IPS-18c (cell line): ENCODE data around the gene PRR5L.

Experiments used
- H3K4me3 ChIP-seq: 2 replicates; pipeline ENCODE4 v1.7.0; 2013; ENCODE audit warnings: low read depth, mild to moderate bottlenecking, low read length, moderate library complexity; ENCODE audit not compliant: insufficient read depth
- H3K9me3 ChIP-seq: one replicate; pipeline ENCODE4 v1.6.1; 2013; ENCODE audit warnings: mild to moderate bottlenecking, low read length, moderate library complexity; ENCODE audit not compliant: control insufficient read depth, insufficient read depth

Gene PRR5L

GRCh38 chr11:36295926-36296325 lies at the start of gene PRR5L:
Gene PRR5L (plus strand): TSS chr11:36296288. CDS start chr11:36401122, 104,834 bp downstream.
- Histone ChIP-seq H3K9me3 (peaks cover 3% of the 10 kb centered on the region), H3K4me3 (no peak within 1 kb of the TSS)

- no peak overlapping the region for H3K4me3 ChIP-seq
- H3K9me3 ChIP-seq: no peaks in the 10 kb centered on the region
These were observed 48.6 kb upstream of the PRR5L start for GRCh38 chr11:36247493-36247892.

- H3K9me3 ChIP-seq: no peaks in the 10 kb centered on the region
These were observed 47.7 kb upstream of the PRR5L start for GRCh38 chr11:36248436-36248835.

GRCh38 chr11:36249246-36249645 lies 46.8 kb upstream of the PRR5L start:
- no peaks in the 10 kb centered on the region for H3K9me3 ChIP-seq

More at GRCh38 chr11:36248436-36248835, 47.7 kb upstream of the PRR5L start:
- no peak overlapping the region for H3K4me3 ChIP-seq

GRCh38 chr11:36251823-36252222 lies 44.3 kb upstream of the PRR5L start:
- H3K4me3 ChIP-seq: no peak overlapping the region
- H3K9me3 ChIP-seq: no peaks in the 10 kb centered on the region

More at GRCh38 chr11:36249246-36249645, 46.8 kb upstream of the PRR5L start:
- H3K4me3 ChIP-seq: no peak overlapping the region

- Histone ChIP-seq H3K9me3 (no peaks in the 10 kb centered on the region), H3K4me3 (no peak overlapping the region)
These were observed 42.9 kb upstream of the PRR5L start for GRCh38 chr11:36253238-36253637.

GRCh38 chr11:36254713-36255112 lies 41.4 kb upstream of the PRR5L start:
- no peaks in the 10 kb centered on the region for H3K9me3 ChIP-seq
- H3K4me3 ChIP-seq: no peak overlapping the region

GRCh38 chr11:36257351-36257750 lies 38.7 kb upstream of the PRR5L start:
- H3K9me3 ChIP-seq: no peaks in the 10 kb centered on the region
- no peak overlapping the region for H3K4me3 ChIP-seq

- Histone ChIP-seq H3K4me3 (no peak overlapping the region), H3K9me3 (no peaks in the 10 kb centered on the region)
These were observed 37.2 kb upstream of the PRR5L start for GRCh38 chr11:36258730-36259360.

GRCh38 chr11:36261094-36261493 lies 35.0 kb upstream of the PRR5L start:
- Histone ChIP-seq H3K4me3 (no peak overlapping the region), H3K9me3 (no peaks in the 10 kb centered on the region)

- no peak overlapping the region for H3K4me3 ChIP-seq
- no peaks in the 10 kb centered on the region for H3K9me3 ChIP-seq
These were observed 31.8 kb upstream of the PRR5L start for GRCh38 chr11:36264011-36264972.

- no peak overlapping the region for H3K4me3 ChIP-seq
- no peaks in the 10 kb centered on the region for H3K9me3 ChIP-seq
These were observed 31.1 kb upstream of the PRR5L start for GRCh38 chr11:36264973-36265344.

GRCh38 chr11:36265793-36266628 lies 30.1 kb upstream of the PRR5L start:
- H3K9me3 ChIP-seq: no peaks in the 10 kb centered on the region
- H3K4me3 ChIP-seq: no peak overlapping the region

GRCh38 chr11:36266767-36267166 lies 29.3 kb upstream of the PRR5L start:
- H3K9me3 ChIP-seq: no peaks in the 10 kb centered on the region

GRCh38 chr11:36268337-36268985 lies 27.6 kb upstream of the PRR5L start:
- no peaks in the 10 kb centered on the region for H3K9me3 ChIP-seq
- no peak overlapping the region for H3K4me3 ChIP-seq

More at GRCh38 chr11:36266767-36267166, 29.3 kb upstream of the PRR5L start:
- no peak overlapping the region for H3K4me3 ChIP-seq

GRCh38 chr11:36270701-36271100 lies 25.4 kb upstream of the PRR5L start:
- Histone ChIP-seq H3K4me3 (no peak overlapping the region), H3K9me3 (no peaks in the 10 kb centered on the region)
